HG02759 (cell line): ENCODE measurements around the gene ST3GAL3.
A peak's percentile ranks its signal among the peaks of the same experiment; 100 is the strongest.
"Not testable (repeated sequence)": the region's sequence is repeated elsewhere in the genome, so short reads cannot be mapped to it uniquely, and the experiment has no call there.

Experiments
- ATAC-seq: cut with Tn5 transposase; IDR thresholded peaks from one replicate; pipeline ENCODE4 v1.9.1; 2021; ENCODE audit warnings: mild to moderate bottlenecking, moderate library complexity; ENCODE audit not compliant: unreplicated experiment

The ST3GAL3 gene

GRCh38 chr1:43817304-43817939 lies 110.1 kb downstream of the ST3GAL3 start:
- no peak for ATAC-seq

- ATAC-seq: no peak
Observed at GRCh38 chr1:43818691-43819090, 111.4 kb downstream of the ST3GAL3 start.

- no peak for ATAC-seq
Observed at GRCh38 chr1:43819357-43819756, 112.0 kb downstream of the ST3GAL3 start.

- ATAC-seq: no peak
Observed at GRCh38 chr1:43821471-43821870, 114.1 kb downstream of the ST3GAL3 start.

GRCh38 chr1:43822040-43822690 lies 114.8 kb downstream of the ST3GAL3 start:
- no peak for ATAC-seq

- ATAC-seq: no peak
Observed at GRCh38 chr1:43824795-43825194, 117.5 kb downstream of the ST3GAL3 start.

- no peak for ATAC-seq
Observed at GRCh38 chr1:43828574-43828973, 121.2 kb downstream of the ST3GAL3 start.

GRCh38 chr1:43830802-43831201 lies 123.5 kb downstream of the ST3GAL3 start:
- no peak for ATAC-seq

- no peak for ATAC-seq
Observed at GRCh38 chr1:43831851-43832250, 124.5 kb downstream of the ST3GAL3 start.

- no peak for ATAC-seq
Observed at GRCh38 chr1:43832255-43832654, 124.9 kb downstream of the ST3GAL3 start.

- no peak for ATAC-seq
Observed at GRCh38 chr1:43832998-43833397, 125.7 kb downstream of the ST3GAL3 start.

- ATAC-seq: not testable (repeated sequence)
Observed at GRCh38 chr1:43833902-43834279, 126.6 kb downstream of the ST3GAL3 start.

GRCh38 chr1:43834280-43835081 lies 127.1 kb downstream of the ST3GAL3 start:
- ATAC-seq: no peak

- peak; percentile 30 for ATAC-seq
Observed at GRCh38 chr1:43835082-43836021, 128.0 kb downstream of the ST3GAL3 start.

- ATAC-seq: peak; percentile 63
Observed at GRCh38 chr1:43836267-43836951, 129.1 kb downstream of the ST3GAL3 start.

GRCh38 chr1:43839056-43839455 lies 131.7 kb downstream of the ST3GAL3 start:
- no peak for ATAC-seq

GRCh38 chr1:43841321-43842174 lies 134.2 kb downstream of the ST3GAL3 start:
- ATAC-seq: no peak

- ATAC-seq: no peak
Observed at GRCh38 chr1:43842175-43842498, 134.8 kb downstream of the ST3GAL3 start.

GRCh38 chr1:43843684-43844083 lies 136.3 kb downstream of the ST3GAL3 start:
- no peak for ATAC-seq
